HepG2 (cell line): ENCODE results near the gene CGREF1. TPM values are rescaled to one million over a fixed set of nuclear protein-coding genes. Genes with fewer than 3 reads are reported as not detected.

Experiments used
- CAMTA2 ChIP-seq: sonication (generic); formaldehyde crosslinking; IDR thresholded peaks from 2 replicates; pipeline ENCODE4 v1.4.0; 2020; ENCODE audit warnings: mild to moderate bottlenecking, missing genetic modification reagents, borderline replicate concordance
- EEA1 ChIP-seq: sonication (generic); formaldehyde crosslinking; IDR thresholded peaks from 2 replicates; pipeline ENCODE4 v1.5.1; 2020; ENCODE audit warnings: mild to moderate bottlenecking, missing genetic modification reagents, borderline replicate concordance
- EHMT2 ChIP-seq: fragments of 200-600 bp; sonication (generic); IDR thresholded peaks from 2 replicates; pipeline ENCODE4 v1.7.0; 2017; ENCODE audit warnings: antibody characterized with exemption, low read depth, low read length, borderline replicate concordance
- HCFC1 ChIP-seq: fragments of 150-350 bp; IDR thresholded peaks from 2 replicates; pipeline ENCODE4 v1.6.1; 2014; ENCODE audit warnings: low read depth, low read length
- HOXA5 ChIP-seq: sonication (generic); formaldehyde crosslinking; IDR thresholded peaks from 2 replicates; pipeline ENCODE4 v1.4.0; 2020; ENCODE audit warnings: missing genetic modification reagents
- KDM3A ChIP-seq: IDR thresholded peaks from 2 replicates; pipeline ENCODE4 v1.6.1; 2018; ENCODE audit warnings: low read depth, missing compliant biosample characterization
- MAF1 ChIP-seq: sonication (generic); formaldehyde crosslinking; IDR thresholded peaks from 2 replicates; pipeline ENCODE4 v1.5.0; 2020; ENCODE audit warnings: missing genetic modification reagents, borderline replicate concordance
- SKIL ChIP-seq: sonication (generic); formaldehyde crosslinking; IDR thresholded peaks from 2 replicates; pipeline ENCODE4 v1.8.0; 2022; ENCODE audit warnings: missing genetic modification reagents, mild to moderate bottlenecking, moderate library complexity, borderline replicate concordance
- SNAI1 ChIP-seq: sonication (generic); formaldehyde crosslinking; IDR thresholded peaks from 2 replicates; pipeline ENCODE4 v1.5.0; 2020; ENCODE audit warnings: mild to moderate bottlenecking, missing genetic modification reagents, borderline replicate concordance
- SPEN ChIP-seq: sonication (generic); formaldehyde crosslinking; IDR thresholded peaks from 2 replicates; pipeline ENCODE4 v1.5.1; 2020; ENCODE audit warnings: low read depth, mild to moderate bottlenecking, missing genetic modification reagents
- ZNF235 ChIP-seq: sonication (generic); formaldehyde crosslinking; IDR thresholded peaks from 2 replicates; pipeline ENCODE4 v1.8.1; 2023; ENCODE audit warnings: mild to moderate bottlenecking, missing genetic modification reagents, borderline replicate concordance
- ZNF280D ChIP-seq: sonication (generic); formaldehyde crosslinking; IDR thresholded peaks from 2 replicates; pipeline ENCODE4 v1.5.1; 2020; ENCODE audit warnings: mild to moderate bottlenecking, missing genetic modification reagents
- ZNF546 ChIP-seq: sonication (generic); formaldehyde crosslinking; conservative IDR thresholded peaks from 2 replicates; pipeline ENCODE4 v1.8.1; 2023; ENCODE audit warnings: mild to moderate bottlenecking, missing genetic modification reagents
- ZNF558 ChIP-seq: sonication (generic); formaldehyde crosslinking; IDR thresholded peaks from 2 replicates; pipeline ENCODE4 v1.9.0; 2022; ENCODE audit warnings: mild to moderate bottlenecking, missing genetic modification reagents, borderline replicate concordance
- ZNF788 ChIP-seq: sonication (generic); formaldehyde crosslinking; IDR thresholded peaks from 2 replicates; pipeline ENCODE4 v1.5.0; 2020; ENCODE audit warnings: mild to moderate bottlenecking, missing genetic modification reagents, borderline replicate concordance
- polyA plus RNA-seq, 8 experiments: library from polyadenylated mRNA; depleted of rRNA in 3 of 8; stranded (reverse) in 7 of 8; unstranded in 1 of 8; fragments of >200 nt; fragmentation: Illumina TruSeq in 4 of 8; extraction: Trizol in 4 of 8; gene quantifications; 2 replicates each; pipeline versions ENCODE4 v1.2.1 to v1.2.3, GENCODE V29; 2011 to 2016; ENCODE audit warnings: low read depth in 4 of 8, missing spikeins in 1 of 8, mixed read lengths in 1 of 8; ENCODE audit not compliant: insufficient read depth in 1 of 8
- total RNA-seq, 5 experiments: library from RNA; depleted of rRNA; stranded (reverse); fragments of >200 nt; fragmentation: Illumina TruSeq; extraction: Trizol; gene quantifications; 2 replicates each; pipeline ENCODE4 v1.2.3, GENCODE V29; 2016; ENCODE audit warnings: low read depth in 1 of 5

CGREF1 gene
- total and polyA plus RNA-seq, 2 of the 13 experiments (the other 11 are each of a cell fraction or from before 2014, with no cell fraction given) = 13.9 to 23.4 TPM

GRCh38 chr2:27094353-27094984 lies 24.5 kb downstream of the CGREF1 start (continued):
- no peak for TF ChIP-seq SKIL (CRISPR knock-in tag)
- TF ChIP-seq SPEN (CRISPR knock-in tag) = 0 out of 2 replicates have a peak, but pooled peaks have one; percentile 18
- no peak for TF ChIP-seq KDM3A (CRISPR knock-in tag)
- TF ChIP-seq EHMT2 = no peak
- 0 out of 2 replicates have a peak, but pooled peaks have one; percentile 35 for TF ChIP-seq CAMTA2 (CRISPR knock-in tag)
- TF ChIP-seq ZNF558 = no peak
- TF ChIP-seq ZNF235 (CRISPR knock-in tag) = peak; percentile 73; the same call in 1 of the 2 replicates
- TF ChIP-seq ZNF788 (CRISPR knock-in tag) = 0 out of 2 replicates have a peak, but pooled peaks have one; percentile 15
- TF ChIP-seq HCFC1 = 0 out of 2 replicates have a peak, but pooled peaks have one; percentile 8
- no peak for TF ChIP-seq ZNF546
- TF ChIP-seq MAF1 (CRISPR knock-in tag) = no peak
- no peak for TF ChIP-seq HOXA5 (CRISPR knock-in tag)
- TF ChIP-seq ZNF280D = peak; percentile 3; the same call in 1 of the 2 replicates
- TF ChIP-seq EEA1 (CRISPR knock-in tag) = no peak
- TF ChIP-seq SNAI1 (CRISPR knock-in tag) = peak; percentile 76
